Measurements from ENCODE around the gene ZNF784.

DNA sequence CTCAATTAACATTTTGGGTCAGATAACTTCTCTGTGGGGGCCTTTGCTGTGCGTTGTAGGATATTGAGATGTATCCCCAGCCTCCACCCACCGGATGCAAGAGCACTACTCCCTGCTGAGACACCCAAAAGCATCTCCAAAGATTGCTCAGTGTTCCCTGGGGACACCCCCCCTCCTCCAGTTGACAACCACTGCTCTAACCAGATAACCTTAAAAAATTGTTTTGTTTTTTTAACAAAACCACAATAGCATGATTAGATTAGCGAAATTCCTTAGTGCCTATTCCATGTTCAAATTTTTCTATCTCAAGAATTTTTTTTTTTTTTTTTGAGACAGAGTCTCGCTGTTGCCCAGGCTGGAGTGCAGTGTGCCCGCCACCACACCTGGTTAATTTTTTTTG is 48.1 kb upstream of the ZNF784 start:
- TF ChIP-seq POLR2A (IDR thresholded peaks at IDR 0.05; ENCODE audit: low read depth, low read length) (no peak), ETV6 (conservative IDR thresholded peaks at IDR 0.05 in 1 of 2, IDR thresholded peaks at IDR 0.05 in 1 of 2; ENCODE audit: borderline replicate concordance in 1 of 2, low read depth in 1 of 2) (no peak), EP300 (IDR thresholded peaks at IDR 0.05; ENCODE audit: borderline replicate concordance in 1 of 2, control insufficient read depth in 1 of 2, low read depth in 2 of 2, low read length in 2 of 2) (no peak), JUND (IDR thresholded peaks at IDR 0.05; ENCODE audit: low read depth, low read length) (no peak), YY1 (IDR thresholded peaks at IDR 0.05; ENCODE audit: low read depth, low read length) (no peak), CEBPB (IDR thresholded peaks at IDR 0.05; ENCODE audit: borderline replicate concordance in 1 of 2, low read depth in 2 of 2, low read length in 2 of 2) (no peak), NFYA (IDR thresholded peaks at IDR 0.05; ENCODE audit: borderline replicate concordance, low read depth, low read length) (no peak), RCOR1 (conservative IDR thresholded peaks at IDR 0.05; ENCODE audit: low read depth, low read length) (no peak), POLR2AphosphoS5 (IDR thresholded peaks at IDR 0.05; ENCODE audit: low read length) (no peak), EZH2 (IDR thresholded peaks at IDR 0.05; ENCODE audit: borderline replicate concordance, control insufficient read depth, low read depth, low read length) (no peak), NFXL1 (IDR thresholded peaks at IDR 0.05; ENCODE audit: borderline replicate concordance) (no peak), SUPT20H (IDR thresholded peaks at IDR 0.05; ENCODE audit: borderline replicate concordance, control insufficient read depth, low read depth, low read length) (no peak)
- TF ChIP-seq, protein P1, sequence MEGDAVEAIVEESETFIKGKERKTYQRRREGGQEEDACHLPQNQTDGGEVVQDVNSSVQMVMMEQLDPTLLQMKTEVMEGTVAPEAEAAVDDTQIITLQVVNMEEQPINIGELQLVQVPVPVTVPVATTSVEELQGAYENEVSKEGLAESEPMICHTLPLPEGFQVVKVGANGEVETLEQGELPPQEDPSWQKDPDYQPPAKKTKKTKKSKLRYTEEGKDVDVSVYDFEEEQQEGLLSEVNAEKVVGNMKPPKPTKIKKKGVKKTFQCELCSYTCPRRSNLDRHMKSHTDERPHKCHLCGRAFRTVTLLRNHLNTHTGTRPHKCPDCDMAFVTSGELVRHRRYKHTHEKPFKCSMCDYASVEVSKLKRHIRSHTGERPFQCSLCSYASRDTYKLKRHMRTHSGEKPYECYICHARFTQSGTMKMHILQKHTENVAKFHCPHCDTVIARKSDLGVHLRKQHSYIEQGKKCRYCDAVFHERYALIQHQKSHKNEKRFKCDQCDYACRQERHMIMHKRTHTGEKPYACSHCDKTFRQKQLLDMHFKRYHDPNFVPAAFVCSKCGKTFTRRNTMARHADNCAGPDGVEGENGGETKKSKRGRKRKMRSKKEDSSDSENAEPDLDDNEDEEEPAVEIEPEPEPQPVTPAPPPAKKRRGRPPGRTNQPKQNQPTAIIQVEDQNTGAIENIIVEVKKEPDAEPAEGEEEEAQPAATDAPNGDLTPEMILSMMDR (IDR thresholded peaks at IDR 0.05 in 2 of 3, conservative IDR thresholded peaks at IDR 0.05 in 1 of 3; ENCODE audit: control insufficient read depth in 2 of 3, extremely low read depth in 1 of 3, insufficient read depth in 1 of 3, low read depth in 3 of 3, low read length in 3 of 3): no peak
- TF ChIP-seq, protein P2, sequence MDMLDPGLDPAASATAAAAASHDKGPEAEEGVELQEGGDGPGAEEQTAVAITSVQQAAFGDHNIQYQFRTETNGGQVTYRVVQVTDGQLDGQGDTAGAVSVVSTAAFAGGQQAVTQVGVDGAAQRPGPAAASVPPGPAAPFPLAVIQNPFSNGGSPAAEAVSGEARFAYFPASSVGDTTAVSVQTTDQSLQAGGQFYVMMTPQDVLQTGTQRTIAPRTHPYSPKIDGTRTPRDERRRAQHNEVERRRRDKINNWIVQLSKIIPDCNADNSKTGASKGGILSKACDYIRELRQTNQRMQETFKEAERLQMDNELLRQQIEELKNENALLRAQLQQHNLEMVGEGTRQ (IDR thresholded peaks at IDR 0.05; ENCODE audit: borderline replicate concordance, low read depth, low read length): no peak
